Fibroblast of skin of abdomen (primary cell): ENCODE measurements around the gene ZNF23.
A peak's percentile ranks its signal among the peaks of the same experiment; 100 is the strongest.

ENCODE experiments used
- DNase-seq: peaks from one replicate; pipeline ENCODE4 v3.0.0-alpha.2; 2013

ZNF23 gene

DNA sequence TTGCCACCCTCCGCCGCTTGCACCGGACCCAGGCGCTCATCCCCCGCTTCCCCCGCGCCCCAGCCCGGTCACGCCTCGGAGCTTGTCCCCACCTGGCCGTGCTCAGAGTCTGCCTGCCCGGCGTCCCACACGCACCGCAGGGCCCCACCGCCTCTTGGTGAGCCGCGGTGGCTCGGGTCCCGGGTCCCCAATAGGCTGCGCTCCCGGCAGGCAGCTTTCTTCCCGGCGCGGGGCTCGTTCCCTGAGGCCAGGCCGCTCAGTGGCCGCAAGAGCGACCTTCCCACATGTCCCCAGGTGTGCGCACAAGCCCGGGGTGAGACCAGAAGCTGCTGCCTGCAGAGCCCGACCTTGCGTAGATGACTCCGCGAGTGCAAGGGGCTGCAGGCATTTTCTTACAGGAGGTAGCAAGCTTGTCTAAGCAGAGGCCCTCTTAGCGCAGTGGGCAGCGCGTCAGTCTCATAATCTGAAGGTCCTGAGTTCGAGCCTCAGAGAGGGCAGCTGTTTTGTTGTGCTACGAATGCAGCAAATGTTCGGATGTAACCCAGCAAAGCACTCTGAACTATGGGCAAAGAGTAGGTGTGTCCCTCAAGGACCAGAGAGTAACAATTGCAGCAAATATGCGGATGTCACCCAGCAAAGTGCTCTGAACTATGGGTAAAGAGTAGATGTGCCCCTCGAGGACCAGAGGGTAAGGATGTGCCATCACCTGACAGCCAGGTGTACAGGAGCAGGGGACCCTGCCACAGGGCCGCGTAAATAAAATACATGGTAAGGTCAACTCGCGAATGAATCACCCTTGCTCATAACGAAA, 35.8 kb downstream of the ZNF23 start:
- peak; percentile 67 for DNase-seq

DNA sequence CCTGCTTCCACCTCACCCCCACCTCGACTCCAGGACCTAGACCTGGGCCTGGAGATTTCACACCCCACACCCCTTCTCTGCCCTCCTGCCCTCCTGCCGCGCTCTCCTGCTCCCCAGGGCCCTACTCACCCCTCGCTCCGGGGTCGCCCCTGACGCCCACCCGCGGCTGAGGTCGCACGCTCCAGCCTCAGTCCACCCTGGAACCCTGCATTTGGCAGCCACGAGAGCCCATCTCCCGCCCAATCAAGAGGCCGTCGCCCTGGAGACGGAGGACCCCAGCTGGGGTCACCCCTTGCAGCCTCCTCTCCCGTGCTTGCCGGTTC, 36.3 kb downstream of the ZNF23 start:
- DNase-seq, result no peak

DNA sequence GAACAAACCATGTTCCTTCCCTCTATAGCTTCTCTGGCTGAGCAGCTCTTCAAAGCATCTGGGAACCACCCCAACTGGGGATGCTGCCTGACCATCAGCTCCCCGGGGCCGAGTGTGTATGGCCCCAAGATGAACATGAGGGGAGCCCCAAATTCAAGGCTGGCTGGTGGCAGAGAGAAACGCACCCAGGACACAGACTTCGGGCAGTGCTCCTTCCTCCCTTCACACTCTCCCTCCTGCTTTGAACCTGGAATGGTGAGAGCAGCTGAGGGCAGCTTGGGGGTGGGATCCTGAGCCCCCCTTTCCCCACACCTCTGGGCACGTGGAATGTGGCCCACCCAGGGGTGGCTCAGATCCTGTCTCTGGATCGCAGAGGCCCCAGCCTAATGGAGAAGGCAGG, 37.4 kb downstream of the ZNF23 start:
- no peak for DNase-seq

DNA sequence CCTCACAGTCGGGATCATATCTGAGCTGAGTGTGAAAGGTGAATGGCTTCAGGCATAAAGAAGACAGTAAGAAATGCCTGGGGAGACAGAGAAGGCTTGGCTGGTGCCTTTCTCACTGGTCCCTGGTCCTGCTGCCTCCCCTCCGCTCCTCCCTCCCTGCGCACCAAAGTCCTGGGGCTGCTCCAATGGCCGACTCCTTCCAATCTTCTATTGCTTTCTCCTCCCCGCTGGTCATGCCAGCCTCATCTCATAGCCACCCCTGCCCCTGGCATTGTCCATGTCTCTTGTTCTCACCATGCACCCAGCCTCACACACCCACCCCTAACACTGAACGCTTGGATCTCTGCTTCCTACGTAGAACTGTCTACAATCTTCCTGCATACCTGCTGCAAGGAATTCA, 38.2 kb downstream of the ZNF23 start:
- DNase-seq, result no peak

DNA sequence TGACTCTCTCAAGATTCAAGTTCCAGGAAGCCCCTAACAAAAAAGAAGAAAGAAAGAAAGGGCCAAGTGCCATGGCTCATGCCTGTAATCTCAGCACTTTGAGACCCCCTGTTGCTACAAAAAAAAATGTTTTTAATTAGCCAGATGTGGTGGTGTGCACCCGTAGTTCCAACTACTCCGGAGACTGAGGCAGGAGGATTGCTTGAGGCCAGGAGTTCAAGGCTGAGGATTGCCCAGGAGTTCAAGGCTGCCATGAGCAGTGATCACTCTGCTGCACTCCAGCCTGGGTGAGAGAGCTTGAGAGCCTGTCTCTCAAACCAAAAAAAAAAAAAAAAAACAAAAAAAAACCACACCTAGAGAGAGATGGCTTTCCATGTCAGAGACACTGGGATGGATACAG, 39.0 kb downstream of the ZNF23 start:
- DNase-seq, result no peak

DNA sequence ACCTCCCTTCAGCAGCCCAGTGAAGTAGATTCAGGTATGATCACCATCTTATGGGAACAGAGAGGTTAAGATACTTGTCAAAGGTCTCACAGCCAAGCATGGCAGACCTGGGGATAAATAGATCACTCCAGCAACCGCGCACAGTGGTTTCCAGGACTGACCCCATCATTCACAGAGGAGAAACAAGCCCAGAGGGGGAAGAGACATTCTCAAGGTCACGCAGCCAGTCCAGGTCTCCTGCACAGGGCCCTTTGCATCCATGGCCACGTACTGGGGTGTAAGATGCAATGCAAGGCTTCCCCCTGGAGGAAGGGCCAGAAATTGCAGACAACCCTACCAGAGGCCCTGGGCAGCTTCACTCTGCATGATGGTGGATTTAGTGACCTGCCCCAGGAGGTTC, 40.1 kb downstream of the ZNF23 start:
- no peak for DNase-seq

DNA sequence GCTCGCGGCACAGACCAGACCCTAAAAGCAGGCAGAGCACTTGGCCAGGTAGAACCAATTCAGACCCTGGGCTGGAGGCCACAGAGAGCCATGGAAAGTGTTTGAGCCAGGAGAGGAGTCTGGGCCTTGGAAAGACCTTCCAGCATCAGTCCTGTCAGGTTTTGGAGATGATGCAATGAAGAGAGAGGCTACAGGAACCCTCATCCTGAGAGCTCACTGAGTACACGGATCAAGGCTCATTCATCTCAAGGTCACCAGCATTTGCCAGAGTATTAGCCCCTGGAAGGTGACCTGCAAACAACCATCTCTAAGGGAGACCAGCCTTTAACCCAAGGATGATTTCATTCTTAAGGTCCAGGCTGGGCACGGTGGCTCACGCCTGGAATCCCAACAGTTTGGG, 48.0 kb downstream of the ZNF23 start:
- DNase-seq, result no peak

DNA sequence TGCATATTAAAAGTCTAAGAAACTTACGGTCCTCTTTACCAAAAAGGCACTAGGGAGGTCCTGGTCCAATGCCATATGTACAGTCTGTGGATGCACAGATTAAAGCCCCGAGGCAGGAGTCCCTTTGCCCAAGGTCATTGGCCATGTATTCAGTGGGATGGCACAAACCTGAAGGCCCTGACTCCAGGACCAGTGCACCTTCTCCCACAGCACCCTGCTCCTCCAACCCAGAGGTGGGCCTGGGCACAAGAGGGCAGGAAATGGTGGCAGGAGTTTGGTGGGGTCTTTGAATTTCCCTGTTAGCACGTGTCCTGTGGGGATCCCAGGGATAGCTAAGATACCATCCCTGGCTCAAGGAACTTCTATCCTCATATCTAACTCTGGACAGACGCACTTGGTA, 48.7 kb downstream of the ZNF23 start:
- no peak for DNase-seq

DNA sequence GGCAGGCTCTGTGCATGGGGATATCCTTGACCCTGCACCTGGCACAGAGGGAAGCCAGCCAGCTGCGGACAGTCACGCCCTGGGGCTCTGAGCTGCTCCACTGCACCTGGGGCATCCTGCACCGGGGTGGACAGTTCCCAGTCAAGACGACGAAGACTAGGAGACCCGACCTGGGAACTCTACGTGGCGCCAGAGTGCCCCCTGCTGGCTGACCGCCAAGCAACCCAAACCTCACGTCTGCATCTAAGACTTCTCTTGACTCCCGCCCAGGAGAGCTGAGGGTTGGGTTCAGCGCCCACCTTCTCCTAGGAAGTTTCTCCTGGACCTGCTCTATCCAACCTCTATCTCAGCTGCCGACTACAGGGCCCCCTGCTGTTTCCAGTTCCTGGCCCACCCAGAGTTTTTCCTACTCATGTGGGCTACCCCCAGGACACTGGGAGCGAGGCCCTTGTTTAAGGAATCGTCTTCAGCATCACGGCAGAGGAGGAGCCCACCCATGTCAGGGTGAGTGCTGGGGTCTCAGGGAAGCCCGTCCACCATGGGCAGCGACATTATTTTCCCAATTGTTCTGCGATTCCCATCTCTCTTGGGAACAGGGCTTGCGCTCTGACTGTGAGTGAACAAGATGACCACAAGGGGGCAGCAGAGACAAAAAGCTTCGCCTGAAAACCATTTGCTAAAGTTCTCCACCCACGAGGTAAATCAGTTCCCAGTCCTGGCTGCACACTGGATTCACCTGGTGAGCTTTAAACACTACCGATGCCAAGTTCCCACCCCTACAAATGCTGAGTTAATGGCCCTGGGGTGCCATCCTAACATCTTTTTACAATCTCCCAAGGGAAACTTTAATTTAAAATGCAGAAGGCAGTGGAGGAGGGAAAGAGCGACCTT, 49.5 kb downstream of the ZNF23 start:
- peak; percentile 58 for DNase-seq

DNA sequence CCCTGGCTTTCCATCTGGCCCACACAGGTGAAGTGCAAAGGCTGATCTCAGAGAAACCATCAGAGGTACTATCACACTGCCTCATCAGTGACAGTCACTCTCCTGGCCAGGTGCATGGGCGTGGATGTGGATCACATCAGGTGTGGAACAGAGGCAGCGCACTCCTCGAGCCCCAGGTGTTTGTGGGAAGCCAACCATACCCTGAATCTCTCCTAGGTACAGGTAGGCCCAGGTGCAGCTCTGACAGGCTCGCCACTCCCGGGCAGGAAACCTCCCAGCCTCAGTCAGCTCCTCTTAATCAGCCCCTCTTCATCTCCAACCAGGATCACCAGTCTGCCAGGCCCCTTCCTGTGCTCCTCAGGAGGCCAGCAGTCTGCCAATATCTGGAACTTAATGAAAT, 51.9 kb downstream of the ZNF23 start:
- no peak for DNase-seq

DNA sequence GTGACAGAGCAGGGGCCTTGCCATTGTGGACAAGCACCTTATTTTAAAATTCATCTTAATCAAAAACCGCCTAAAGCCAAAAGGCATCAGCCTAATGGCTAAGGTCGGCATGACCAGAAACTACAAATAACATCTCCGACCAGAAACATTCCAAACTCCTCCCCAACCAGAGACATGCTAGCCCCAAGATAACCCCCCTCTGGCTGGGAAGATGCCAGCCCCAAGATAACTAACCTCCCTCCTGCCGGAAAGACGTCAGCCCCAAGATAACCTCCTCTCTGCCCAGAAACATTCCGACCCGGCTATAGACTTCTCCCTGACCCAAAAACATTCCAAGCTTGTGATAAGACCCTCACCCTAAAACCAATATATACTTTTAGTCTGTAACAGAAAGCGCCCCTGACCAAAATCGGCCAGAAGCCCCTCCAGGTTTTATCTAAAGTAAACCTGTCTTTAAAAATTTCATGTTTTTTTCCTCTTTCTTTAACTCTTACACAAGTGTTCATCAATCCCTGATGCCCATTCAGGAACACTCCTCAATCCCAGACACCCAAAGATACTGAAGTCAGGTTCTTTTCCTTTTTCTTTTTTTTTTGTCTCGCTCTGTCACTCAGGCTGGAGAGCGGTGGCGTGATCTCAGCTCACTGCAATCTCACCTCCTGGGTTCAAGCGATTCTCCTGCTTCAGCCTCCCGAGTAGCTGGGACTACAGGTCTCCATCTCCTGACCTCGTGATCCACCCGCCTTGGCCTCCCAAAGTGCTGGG, 52.9 kb downstream of the ZNF23 start:
- no peak for DNase-seq

DNA sequence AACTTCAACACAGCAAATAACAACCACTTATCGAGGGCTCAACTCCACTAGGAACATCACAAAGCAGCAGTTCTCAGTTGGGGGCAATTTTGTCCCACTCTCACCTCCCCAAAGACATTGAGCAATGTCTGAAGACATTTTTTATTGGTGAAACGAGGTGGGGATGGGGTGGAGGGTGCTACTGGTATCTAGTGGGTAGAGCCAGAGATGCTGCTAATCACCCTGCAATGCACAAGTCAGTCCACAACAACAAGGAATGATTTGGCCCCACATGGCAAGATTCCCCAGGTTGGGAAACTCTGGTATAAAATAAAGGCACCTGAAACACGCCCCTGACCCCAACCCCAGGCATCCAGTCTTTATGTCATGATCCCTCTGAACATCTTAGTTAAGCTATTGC, 53.5 kb downstream of the ZNF23 start:
- DNase-seq, result no peak

DNA sequence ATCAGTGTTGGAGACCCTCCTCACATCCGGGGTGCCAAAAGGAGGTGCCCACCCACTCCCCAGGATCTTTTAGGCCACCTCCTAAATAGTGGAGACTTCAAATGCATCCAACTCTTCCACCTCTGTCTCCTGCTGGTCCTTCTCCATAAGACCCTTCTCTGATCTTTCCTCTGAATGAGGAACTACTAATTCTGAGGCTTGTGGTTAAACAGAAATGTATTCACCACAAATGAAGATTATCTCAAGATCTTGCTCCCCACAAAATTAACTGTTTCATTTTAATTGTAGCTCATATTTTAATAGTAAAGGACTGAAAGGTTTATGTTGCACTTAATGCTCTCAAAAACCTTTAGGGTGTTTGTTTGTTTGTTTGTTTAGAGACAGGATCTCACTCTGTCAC, 54.3 kb downstream of the ZNF23 start:
- DNase-seq, result no peak

DNA sequence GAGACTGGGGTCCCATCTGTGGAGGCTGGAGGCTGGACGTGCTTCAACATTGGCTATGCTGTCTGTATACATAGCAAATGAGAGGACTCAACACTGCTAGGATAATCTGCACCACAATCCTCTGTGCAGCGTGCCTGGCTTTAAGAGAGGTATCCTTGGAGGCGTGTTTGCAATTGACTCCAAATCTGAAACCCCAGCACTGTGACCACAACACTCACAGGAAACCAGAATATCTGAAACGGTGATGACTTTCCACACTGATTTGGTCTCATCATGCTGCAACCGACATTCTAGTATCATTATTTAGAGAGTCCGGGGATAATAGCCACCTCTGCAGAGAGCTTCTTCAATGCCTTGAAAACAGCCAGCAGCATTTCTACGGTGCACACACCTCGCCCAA, 55.3 kb downstream of the ZNF23 start:
- no peak for DNase-seq

DNA sequence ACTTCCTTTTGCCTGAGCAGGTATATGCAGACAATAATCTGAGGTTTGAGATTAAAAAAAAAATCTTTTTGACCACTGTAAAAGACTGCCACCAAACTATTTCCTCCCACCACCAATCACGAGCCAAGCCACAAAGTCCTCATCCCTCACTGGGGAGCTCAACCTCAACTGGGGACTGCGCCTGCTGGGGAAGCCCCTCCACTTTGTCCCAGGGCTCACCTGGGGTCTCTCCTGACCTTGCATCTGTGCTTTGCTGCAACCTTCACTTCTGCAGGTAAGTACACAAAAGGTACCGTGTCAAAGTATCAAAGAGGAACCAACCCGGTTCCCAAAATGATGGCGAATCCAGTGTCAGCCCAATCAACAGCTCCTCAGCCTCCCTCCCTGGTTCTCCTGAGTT, 55.7 kb downstream of the ZNF23 start:
- no peak for DNase-seq

DNA sequence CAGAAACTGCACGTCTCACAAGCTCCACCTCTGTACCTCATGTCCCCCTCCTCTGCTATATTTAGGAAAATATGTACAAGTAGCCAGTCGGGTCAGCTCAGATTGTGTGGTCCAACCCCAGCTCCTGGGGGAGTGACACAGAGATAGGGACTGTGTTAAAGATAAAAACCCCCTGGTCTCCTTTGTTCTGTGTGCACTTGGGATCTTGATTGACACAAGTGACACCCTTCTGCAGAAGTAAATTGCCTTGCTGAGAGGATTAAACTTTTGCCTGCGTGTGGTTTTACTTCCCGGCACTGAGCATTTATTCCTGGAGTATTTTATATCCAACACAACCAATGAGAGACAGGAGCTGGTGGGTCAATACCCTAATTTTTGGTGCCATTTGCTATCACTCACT, 57.7 kb downstream of the ZNF23 start:
- DNase-seq, result no peak

DNA sequence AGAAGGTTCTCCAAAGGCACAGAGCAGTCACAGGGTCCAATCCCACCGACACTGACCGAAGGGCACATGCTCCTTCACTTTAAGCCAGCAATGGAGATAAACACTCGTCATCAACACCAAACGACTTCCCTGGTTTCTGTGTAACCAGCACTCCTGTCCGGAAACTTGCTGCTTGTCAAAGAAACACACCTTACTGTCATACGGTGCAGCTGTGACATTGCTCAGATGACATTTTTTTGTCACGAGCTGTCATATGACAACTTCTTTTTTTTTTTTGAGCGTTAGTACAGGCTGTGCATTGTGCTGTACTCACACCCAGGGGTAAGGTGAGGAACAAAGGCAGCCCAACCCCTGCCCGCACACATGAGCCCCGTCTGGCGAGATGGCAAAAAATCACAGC, 59.4 kb downstream of the ZNF23 start:
- no peak for DNase-seq

DNA sequence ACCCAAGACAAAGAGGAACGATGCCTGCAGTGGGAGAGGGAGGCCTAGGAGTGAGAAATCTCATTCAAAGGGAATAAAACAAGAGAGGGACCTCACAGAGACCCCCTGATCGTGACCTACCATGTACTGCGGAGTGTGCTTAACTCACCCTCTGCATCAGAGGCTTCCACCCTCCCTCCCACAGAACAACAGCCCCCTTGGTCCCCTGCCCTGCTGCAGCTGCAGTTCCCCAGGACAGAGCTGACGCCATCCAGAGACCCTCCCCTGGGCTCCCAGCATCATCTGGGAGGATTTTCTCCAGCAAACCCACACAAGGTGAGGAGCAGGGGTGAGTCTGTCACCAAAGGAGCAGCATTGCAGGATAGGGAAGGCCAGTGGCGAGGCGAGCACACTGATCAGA, 60.0 kb downstream of the ZNF23 start:
- no peak for DNase-seq

DNA sequence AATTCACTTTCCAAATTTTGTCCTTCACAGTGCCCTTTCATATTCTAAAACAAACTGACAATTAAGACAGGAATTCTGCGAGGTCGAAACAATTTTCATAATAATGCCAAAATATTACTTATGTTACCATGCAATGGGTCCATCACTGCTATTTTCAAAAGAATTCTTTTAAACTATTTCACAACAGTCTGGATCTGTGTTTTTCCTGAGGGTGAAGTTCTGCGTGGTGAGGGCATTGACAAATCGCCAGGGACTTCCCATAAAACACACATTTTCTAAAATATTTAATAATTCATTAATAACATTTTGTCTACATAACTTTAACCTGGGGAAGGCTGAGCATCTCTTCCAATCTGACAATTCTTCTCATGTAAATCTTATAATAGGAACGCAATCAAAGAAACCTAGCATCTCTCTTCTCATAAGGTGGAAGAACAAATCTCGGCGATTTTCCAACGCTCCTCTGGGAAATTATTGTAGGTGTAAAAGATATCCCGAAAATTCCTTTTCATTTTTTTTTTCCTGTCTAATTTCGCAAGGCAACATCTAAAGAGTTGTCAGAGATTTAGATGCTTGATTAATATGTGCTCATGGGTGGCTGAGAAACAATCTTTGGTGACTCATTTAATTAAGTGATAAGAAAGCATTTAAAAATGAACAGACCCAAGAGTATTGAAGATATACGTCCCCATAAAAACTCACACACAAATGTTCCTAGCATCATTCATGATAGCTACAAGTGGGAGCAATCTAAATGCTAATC, 62.1 kb downstream of the ZNF23 start:
- DNase-seq, result no peak
